ENCODE data around the gene GHR. TPM values are rescaled to one million over a fixed set of nuclear protein-coding genes. Genes with fewer than 3 reads are reported as not detected.

Gene GHR
- polyA plus RNA-seq, 1 donor from 2014 or later, result 0.31 TPM

- H3F3A ChIP-seq (ENCODE audit: insufficient read depth, low read length, poor library complexity, severe bottlenecking), result no peaks in the 10 kb centered on the region
- H3K4me2 ChIP-seq (ENCODE audit: low read length), result no peak overlapping the region
- H2AFZ ChIP-seq (ENCODE audit: low read depth, low read length), result no peak overlapping the region
- no peaks in the 10 kb centered on the region for H3K9me2 ChIP-seq (ENCODE audit: insufficient read depth, low read length)
- no peaks in the 10 kb centered on the region for H3K9me3 ChIP-seq (ENCODE audit: low read length)
- no peaks in the 10 kb centered on the region for H3K79me2 ChIP-seq (replicated peaks; ENCODE audit: insufficient read depth, low read length)
- H3K4me3 ChIP-seq (ENCODE audit: low read length), result no peak overlapping the region
- H3K27me3 ChIP-seq (ENCODE audit: insufficient read depth, low read depth, low read length), result no peaks in the 10 kb centered on the region
- no peak overlapping the region for H3K9ac ChIP-seq (ENCODE audit: low read length)
- no peaks in the 10 kb centered on the region for H4K20me1 ChIP-seq (ENCODE audit: insufficient read depth)
- no peak overlapping the region for H3K27ac ChIP-seq (ENCODE audit: low read length)
- TF ChIP-seq SMC3 (conservative IDR thresholded peaks at IDR 0.05; ENCODE audit: poor library complexity), result no peak
- no peak for TF ChIP-seq REST (IDR thresholded peaks at IDR 0.05; ENCODE audit: borderline replicate concordance)
- no peaks in the 10 kb centered on the region for H3K36me3 ChIP-seq (ENCODE audit: insufficient read depth, low read length)
Observed at GRCh38 chr5:42436051-42436450, 12.8 kb downstream of the GHR start.

DNA sequence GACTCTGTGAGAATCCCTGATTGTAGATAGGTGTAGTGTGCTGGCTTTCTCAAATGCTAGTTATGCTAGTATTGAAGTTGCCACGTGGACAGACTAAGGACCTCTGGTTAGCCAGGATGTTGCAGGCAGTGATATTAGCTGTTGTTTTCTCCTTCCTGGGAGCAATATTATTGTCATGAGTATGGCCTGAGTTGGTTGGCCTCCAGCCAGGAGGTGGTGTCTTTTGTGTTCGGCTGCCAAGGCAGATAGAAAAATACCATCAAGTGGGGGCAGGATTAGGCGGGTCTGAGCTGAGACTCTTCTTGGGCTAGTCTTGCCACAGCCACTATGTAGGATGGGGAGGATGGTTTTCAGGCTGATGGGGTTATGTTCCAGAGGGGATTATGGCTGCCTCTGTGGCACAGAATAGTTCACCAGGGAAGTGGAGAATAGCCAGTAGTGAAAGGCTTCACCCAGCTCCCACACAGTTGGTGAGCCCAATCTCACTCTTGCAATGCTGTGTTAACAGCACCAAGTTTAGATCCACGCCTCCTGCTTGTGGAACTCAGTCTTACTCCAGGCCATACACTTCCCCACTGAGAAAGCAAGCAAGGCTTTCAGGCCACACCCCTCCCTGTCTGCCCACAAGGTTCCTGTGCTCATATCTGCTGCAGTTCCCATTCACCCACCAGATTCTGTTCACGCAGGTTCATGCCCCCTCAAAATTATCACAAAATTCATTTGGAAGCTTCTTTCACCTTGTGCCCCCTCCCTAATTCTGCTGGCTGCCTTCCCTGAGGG, 31.2 kb downstream of the GHR start:
- H3K27me3 ChIP-seq (ENCODE audit: insufficient read depth, low read depth, low read length), result no peaks in the 10 kb centered on the region
- no peaks in the 10 kb centered on the region for H3K9me3 ChIP-seq (ENCODE audit: low read length)
- no peak overlapping the region for H3K27ac ChIP-seq (ENCODE audit: low read length)
- no peak overlapping the region for H2AFZ ChIP-seq (ENCODE audit: low read depth, low read length)
- H3K79me2 ChIP-seq (replicated peaks; ENCODE audit: insufficient read depth, low read length), result no peaks in the 10 kb centered on the region
- H3F3A ChIP-seq (ENCODE audit: insufficient read depth, low read length, poor library complexity, severe bottlenecking), result no peaks in the 10 kb centered on the region
- no peak for TF ChIP-seq EP300 (conservative IDR thresholded peaks at IDR 0.05; ENCODE audit: poor library complexity, severe bottlenecking)
- TF ChIP-seq SMC3 (conservative IDR thresholded peaks at IDR 0.05; ENCODE audit: poor library complexity), result no peak
- no peak for TF ChIP-seq TAF1 (IDR thresholded peaks at IDR 0.05; ENCODE audit: low read depth)
- TF ChIP-seq RAD21 (conservative IDR thresholded peaks at IDR 0.05), result no peak
- TF ChIP-seq, protein P1, sequence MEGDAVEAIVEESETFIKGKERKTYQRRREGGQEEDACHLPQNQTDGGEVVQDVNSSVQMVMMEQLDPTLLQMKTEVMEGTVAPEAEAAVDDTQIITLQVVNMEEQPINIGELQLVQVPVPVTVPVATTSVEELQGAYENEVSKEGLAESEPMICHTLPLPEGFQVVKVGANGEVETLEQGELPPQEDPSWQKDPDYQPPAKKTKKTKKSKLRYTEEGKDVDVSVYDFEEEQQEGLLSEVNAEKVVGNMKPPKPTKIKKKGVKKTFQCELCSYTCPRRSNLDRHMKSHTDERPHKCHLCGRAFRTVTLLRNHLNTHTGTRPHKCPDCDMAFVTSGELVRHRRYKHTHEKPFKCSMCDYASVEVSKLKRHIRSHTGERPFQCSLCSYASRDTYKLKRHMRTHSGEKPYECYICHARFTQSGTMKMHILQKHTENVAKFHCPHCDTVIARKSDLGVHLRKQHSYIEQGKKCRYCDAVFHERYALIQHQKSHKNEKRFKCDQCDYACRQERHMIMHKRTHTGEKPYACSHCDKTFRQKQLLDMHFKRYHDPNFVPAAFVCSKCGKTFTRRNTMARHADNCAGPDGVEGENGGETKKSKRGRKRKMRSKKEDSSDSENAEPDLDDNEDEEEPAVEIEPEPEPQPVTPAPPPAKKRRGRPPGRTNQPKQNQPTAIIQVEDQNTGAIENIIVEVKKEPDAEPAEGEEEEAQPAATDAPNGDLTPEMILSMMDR (IDR thresholded peaks at IDR 0.05; ENCODE audit: poor library complexity, severe bottlenecking), result no peak
- no peak for TF ChIP-seq EZH2 (IDR thresholded peaks at IDR 0.05; ENCODE audit: borderline replicate concordance, insufficient read depth, low read length, poor library complexity, severe bottlenecking)
- no peak for TF ChIP-seq REST (IDR thresholded peaks at IDR 0.05; ENCODE audit: borderline replicate concordance)
- no peak for TF ChIP-seq MXI1 (conservative IDR thresholded peaks at IDR 0.05; ENCODE audit: poor library complexity, severe bottlenecking)
- no peak for TF ChIP-seq POLR2AphosphoS5 (IDR thresholded peaks at IDR 0.05)
- no peaks in the 10 kb centered on the region for H4K20me1 ChIP-seq (ENCODE audit: insufficient read depth)
- H3K4me3 ChIP-seq (ENCODE audit: low read length), result no peak overlapping the region
- H3K9ac ChIP-seq (ENCODE audit: low read length), result no peak overlapping the region
- no peaks in the 10 kb centered on the region for H3K36me3 ChIP-seq (ENCODE audit: insufficient read depth, low read length)
- H3K4me2 ChIP-seq (ENCODE audit: low read length), result no peak overlapping the region
- H3K9me2 ChIP-seq (ENCODE audit: insufficient read depth, low read length), result no peaks in the 10 kb centered on the region

All from neural cell (in vitro differentiated cells).